GM18511 (cell line): ENCODE data around the gene UBAC2.

ENCODE experiments used
- ATAC-seq: cut with Tn5 transposase; IDR thresholded peaks from one replicate; pipeline ENCODE4 v1.9.1; 2021; ENCODE audit warnings: mild to moderate bottlenecking, moderate library complexity; ENCODE audit not compliant: unreplicated experiment

The UBAC2 gene

DNA sequence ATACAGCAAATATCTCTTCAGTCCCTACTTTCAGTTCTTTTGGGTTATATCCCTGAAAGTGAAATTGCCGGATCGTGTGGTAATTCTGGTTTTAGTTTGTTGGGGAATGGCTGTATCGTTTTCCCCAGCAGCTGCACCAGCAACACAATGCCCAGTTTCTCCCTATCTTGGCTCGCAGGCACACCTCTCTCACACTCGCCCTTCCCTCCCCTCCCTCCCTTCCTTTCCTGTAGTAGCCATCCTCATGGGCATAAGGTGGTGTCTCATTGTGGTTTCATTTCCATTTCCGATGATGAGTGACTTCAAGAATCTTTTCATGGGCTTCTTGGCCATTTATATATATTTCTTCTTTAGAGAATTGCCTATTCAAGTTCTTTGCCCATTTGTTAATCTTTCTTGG is 66.2 kb downstream of the UBAC2 start:
- ATAC-seq = no peak

DNA sequence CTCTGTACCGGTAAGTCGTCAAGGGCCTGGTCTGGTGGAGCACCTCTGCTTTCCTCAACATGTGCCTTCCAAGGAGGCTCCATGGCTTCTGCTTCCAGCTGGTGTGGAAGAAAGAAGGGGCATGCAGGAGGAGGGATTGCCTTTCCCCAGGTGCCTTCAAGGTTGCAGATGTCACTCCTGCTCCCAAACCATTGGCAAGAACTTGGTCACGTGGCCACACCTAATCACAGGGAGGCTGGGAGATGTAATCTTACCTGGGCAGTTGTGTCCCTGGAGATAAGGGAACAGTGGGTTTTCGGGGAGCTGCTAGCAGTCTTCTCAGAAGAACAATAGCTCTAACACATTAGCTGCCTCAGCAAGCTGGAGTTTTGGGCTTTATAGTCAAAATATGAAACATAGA is 67.3 kb downstream of the UBAC2 start:
- ATAC-seq = no peak

DNA sequence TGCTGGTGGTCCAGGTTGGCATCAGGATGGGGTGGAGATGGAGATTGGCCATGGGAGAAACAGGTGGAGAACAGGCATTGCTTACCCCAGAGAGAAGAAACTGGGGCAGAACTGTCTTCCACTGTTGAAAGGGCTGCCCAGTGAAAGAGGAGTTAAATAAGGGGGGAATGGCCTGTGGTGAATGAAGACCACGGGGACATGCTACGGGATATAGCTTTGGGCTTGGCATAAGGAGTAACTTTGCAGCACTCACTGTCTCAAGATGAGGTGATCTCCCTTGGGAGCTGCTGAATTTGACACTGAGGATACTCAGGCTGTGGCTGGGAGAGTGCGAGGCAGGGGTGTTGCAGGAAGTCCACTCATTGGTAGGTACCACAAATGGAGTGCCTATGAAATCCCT is 68.2 kb downstream of the UBAC2 start:
- ATAC-seq = no peak

DNA sequence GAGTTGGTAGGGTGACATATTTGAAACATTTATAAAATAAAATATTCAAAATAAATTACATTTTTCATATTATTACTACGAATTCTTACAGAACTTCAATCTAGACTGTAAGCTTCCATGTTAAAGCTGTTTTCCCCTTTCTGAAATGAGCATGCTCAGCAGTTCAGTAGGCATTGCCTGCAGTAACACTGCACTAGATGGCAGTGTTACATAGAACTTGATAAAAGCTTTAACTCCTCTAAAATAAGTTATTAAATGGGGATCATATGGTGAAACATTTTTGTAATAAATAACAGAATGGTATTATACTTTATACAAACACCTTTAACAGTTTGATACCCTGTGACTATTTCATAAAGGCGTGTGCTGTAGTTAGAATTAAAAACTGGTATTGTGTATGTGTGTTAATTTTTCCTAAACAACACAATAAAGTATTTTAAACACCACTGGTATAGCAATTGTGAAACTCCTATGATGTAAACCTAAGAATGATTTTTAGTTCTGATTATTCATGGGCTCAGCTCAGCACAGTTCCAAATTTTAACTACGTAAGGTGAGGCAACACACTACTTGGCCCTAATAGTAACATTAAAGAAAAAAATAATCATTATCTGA is 69.1 kb downstream of the UBAC2 start:
- peak; percentile 78 for ATAC-seq

- ATAC-seq = no peak
These were observed 69.9 kb downstream of the UBAC2 start for GRCh38 chr13:99270518-99270917.

GRCh38 chr13:99271249-99271648 is 70.6 kb downstream of the UBAC2 start:
- ATAC-seq = no peak

DNA sequence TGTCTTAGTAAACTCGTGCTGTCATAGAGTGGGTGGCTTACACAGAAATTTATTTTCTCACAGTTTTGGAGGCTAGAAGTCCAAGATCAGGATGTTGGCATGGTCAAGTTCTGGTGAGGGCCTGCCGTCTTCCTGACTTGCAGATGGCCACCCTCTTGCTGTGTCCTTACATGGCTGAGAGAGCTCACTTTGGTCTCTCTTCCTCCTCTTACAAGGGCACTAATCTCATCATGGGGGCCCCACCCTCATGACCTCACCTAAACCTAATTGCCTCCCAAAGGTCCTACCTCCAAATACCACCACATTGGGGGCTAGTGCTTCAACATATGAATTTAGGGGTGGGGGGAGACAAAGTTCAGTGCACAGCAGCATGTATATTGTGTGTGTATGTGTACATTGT is 71.8 kb downstream of the UBAC2 start:
- ATAC-seq = no peak

DNA sequence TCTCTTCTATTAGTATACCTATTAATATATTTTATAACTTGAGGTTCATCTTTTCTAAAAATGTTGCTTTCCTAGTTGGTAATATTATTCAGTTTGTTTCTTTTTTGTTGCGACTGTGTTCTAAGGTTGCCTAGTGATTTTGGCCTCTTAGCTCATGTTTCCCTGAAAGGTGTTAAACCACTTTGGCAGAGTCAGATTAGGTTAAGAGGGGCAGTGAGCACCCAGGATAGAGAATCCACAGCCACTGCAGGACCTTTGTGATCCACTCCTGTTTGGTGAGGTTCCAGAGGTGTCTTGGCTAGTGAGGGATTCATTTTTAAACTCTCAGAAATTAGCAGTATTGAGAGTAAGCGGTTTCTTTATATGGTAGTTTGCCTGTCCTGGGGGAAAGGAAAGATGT is 72.5 kb downstream of the UBAC2 start:
- ATAC-seq = no peak

GRCh38 chr13:99275093-99275469 is 74.4 kb downstream of the UBAC2 start:
- no peak for ATAC-seq

DNA sequence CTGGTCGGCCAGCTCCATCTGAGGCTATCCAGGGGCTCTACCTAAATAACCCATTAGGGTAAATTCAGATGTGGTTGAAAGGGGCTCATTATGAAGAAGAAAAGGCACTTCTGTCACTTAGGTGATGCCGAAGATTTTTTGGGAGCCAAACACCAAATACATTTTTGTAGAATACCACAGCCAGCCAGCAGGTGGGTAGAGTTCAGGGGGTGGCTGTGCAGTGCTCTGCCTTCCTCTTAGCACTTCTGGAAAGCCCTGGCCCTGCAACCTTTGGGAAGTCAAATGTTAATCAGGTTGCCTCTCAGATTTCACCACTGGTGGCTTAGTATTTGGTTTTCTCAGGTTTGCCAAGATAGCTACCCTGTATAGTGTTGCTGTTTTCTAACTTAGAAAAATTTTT is 76.1 kb downstream of the UBAC2 start:
- no peak for ATAC-seq

DNA sequence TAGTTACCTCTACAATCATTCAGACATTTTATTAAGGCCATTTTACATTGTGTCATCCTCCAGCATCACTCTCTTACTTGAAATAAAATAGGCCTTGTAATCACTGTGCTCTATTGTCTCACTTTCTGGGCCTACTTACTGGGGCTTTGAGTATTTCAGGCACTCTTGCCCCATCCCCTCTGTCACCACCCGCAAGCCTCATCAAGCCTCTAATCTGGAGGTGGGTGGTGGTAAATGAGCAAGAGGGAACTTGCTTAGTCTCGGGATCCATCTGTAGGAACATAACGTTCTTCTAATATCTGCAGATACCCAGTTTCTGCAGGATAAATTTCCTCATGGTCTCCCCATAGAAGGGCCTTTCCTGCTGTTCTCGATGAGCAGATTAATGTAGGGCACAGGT is 77.0 kb downstream of the UBAC2 start:
- ATAC-seq = no peak

GRCh38 chr13:99278200-99278599 is 77.5 kb downstream of the UBAC2 start:
- no peak for ATAC-seq

DNA sequence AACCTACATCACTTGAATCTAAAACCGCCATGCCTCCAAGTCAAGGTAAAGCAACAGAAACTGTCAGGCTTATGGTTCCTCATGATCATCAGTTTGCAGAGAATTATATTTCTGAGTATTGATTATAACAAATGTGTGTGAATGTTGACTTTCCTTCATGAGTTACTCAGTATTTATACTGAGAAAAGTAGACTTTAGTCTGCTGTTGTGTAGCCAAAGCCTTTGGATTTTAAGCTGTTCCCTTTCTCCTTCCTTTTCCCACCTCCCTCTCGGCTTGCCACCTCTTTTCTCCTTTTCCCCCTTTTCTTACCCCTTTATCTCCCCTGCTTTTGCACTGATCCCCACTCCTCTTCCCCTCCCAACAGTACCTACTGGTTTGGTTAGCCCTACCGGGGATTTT is 78.2 kb downstream of the UBAC2 start:
- no peak for ATAC-seq

- no peak for ATAC-seq
These were observed 79.0 kb downstream of the UBAC2 start for GRCh38 chr13:99279637-99280036.

GRCh38 chr13:99280166-99280565 is 79.5 kb downstream of the UBAC2 start:
- no peak for ATAC-seq

DNA sequence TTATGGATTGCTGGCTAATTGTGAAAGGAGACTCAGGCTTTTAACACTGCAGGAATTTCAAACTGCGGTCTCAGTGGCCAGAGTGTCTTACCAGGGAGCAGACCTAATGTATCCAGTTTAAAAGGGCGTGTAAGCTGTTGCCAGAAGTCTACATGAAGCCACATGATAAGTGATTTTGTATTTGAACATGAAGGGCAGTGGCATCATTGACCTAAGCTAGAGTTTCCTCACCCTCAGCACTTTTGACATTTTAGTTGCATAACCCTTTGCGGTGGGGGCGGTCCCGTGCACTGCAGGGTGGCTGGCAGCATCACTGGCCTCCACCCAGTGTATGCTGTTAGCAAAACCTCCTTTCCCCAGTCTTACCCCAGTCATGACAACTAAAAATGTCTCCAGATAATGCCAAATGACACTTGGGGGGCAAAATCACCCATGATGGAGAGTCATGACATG is 81.2 kb downstream of the UBAC2 start:
- peak; percentile 84 for ATAC-seq

GRCh38 chr13:99282264-99283231 is 81.9 kb downstream of the UBAC2 start:
- peak; percentile 74 for ATAC-seq

- ATAC-seq = no peak
These were observed 85.0 kb downstream of the UBAC2 start for GRCh38 chr13:99285432-99286182.

GRCh38 chr13:99287551-99287950 is 86.9 kb downstream of the UBAC2 start:
- peak; percentile 28 for ATAC-seq

DNA sequence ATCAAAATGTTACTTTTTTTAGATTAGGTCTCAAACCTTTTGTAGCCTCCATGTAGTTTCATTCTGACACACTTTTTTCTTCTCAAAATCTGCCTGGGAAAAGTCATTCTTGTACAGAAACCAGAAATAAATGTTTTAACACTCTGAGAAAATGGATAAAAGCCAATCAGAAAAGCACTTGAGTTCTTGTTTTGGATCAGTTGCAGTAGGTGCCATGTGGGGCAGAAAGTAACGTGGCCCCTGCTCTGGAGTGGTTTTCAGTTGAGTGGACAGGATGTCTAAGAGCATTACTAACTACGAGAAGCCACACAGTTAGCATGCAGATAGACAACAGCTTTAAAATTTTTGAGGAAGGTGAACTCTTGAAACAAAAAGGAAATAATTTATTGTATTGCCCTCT is 87.4 kb downstream of the UBAC2 start:
- peak; percentile 97 for ATAC-seq

- no peak for ATAC-seq
These were observed 88.6 kb downstream of the UBAC2 start for GRCh38 chr13:99289271-99289670.
